Vagina (tissue), 2 donors: ENCODE measurements around the gene ALG3. TPM values are rescaled to one million over a fixed set of nuclear protein-coding genes. Genes with fewer than 3 reads are reported as not detected.

ENCODE experiments used
- DNase-seq, 2 donors: peaks; one replicate each; pipeline ENCODE4 v3.0.0-alpha.2; 2017; ENCODE audit errors: extremely low spot score in 2 of 2
- H3K27ac ChIP-seq: fragments of 200-600 bp; sonication (generic); one replicate; pipeline ENCODE4 v1.5.1; 2019
- H3K27me3 ChIP-seq: fragments of 200-600 bp; sonication (generic); one replicate; pipeline ENCODE4 v1.5.1; 2019
- H3K36me3 ChIP-seq, 2 donors: fragments of 200-600 bp; sonication (generic); one replicate each; pipeline ENCODE4 v1.5.1; 2017 to 2019
- H3K4me1 ChIP-seq: fragments of 200-600 bp; sonication (generic); one replicate; pipeline ENCODE4 v1.5.1; 2019
- H3K4me3 ChIP-seq, 2 donors: fragments of 200-600 bp; sonication (generic); 1 replicate in 1 of 2; 2 replicates in 1 of 2; pipeline ENCODE4 v1.5.1; 2016 to 2019
- H3K9me3 ChIP-seq: fragments of 200-600 bp; sonication (generic); one replicate; pipeline ENCODE4 v1.5.1; 2019
- CTCF ChIP-seq, 3 experiments: fragments of 450-650 bp in 2 of 3; fragments of 200-600 bp in 1 of 3; sonication (generic) in 1 of 3; IDR thresholded peaks; one replicate each; pipeline ENCODE4 v1.5.1; 2017 to 2019; ENCODE audit warnings: antibody characterized with exemption in 3 of 3, mild to moderate bottlenecking in 2 of 3, moderate library complexity in 2 of 3
- POLR2A ChIP-seq, 2 donors: fragments of 450-650 bp; IDR thresholded peaks; one replicate each; pipeline ENCODE4 v1.6.1; 2017; ENCODE audit warnings: antibody characterized with exemption in 2 of 2, mild to moderate bottlenecking in 2 of 2, moderate library complexity in 2 of 2
- POLR2AphosphoS5 ChIP-seq, 2 donors: sonication (generic); formaldehyde crosslinking; IDR thresholded peaks; one replicate each; pipeline ENCODE4 v1.9.0; 2017; ENCODE audit warnings: antibody characterized with exemption in 2 of 2, mild to moderate bottlenecking in 2 of 2, low read depth in 1 of 2; ENCODE audit not compliant: insufficient read depth in 1 of 2
- intact Hi-C: fragments of 100-400 bp; cut with DNase I; formaldehyde crosslinking; loops from one replicate; pipeline ENCODE4 v1.15.1; 2023
- total RNA-seq: library from RNA; depleted of rRNA; stranded (reverse); fragments of >200 nt; gene quantifications from one replicate; pipeline ENCODE4 v1.2.3, GENCODE V29; 2016

ALG3 gene
- 58.2 TPM for total RNA-seq

- Histone ChIP-seq H3K27ac (peak within 1 kb of the TSS; percentile 79), H3K9me3 (no peaks in the 10 kb centered on the region), H3K4me1 (peaks cover 28% of the 10 kb centered on the region), H3K27me3 (no peaks in the 10 kb centered on the region), H3K4me3 (peak within 1 kb of the TSS; percentile 71 to 87), H3K36me3 (peaks cover 0 to 18% of the 10 kb centered on the region in 2 donors)
- DNase-seq: no peak
- intact Hi-C loops: loop anchor here (2.0 to 10.0 kb wide), 2 partner anchors 114 to 354 kb away; partner anchors contain the start of gene EIF2B5
- TF ChIP-seq POLR2A (IDR thresholded peaks at IDR 0.05) (peak in 1 of 2 donors; percentile 25), CTCF (IDR thresholded peaks at IDR 0.05) (no peak), POLR2AphosphoS5 (IDR thresholded peaks at IDR 0.05; ENCODE audit: insufficient read depth in 1 of 2, low read depth in 1 of 2) (peak in 1 of 2 donors; percentile 69)
These were observed at the start of gene ALG3 for GRCh38 chr3:184248454-184249411. TSS of gene ALG3 (minus strand) at chr3:184248962. CDS start at chr3:184248940, 22 bp downstream.

DNA sequence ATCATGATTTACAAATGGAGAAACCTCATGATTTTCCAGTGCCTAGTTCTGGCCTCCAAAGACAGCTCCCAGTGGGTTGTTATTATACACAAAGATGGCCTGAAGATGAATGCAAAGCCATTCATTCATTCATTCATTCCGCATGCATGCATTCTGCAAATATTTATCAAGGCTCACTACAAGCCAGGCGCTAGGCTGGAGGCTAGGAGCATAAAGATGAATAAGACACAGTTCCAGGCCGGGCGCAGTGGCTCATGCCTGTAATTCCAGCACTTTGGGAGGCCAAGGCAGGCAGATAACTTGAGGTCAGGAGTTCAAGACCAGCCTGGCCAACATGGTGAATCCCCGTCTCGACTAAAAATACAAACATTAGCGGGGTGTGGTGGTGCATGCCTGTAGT, 47.9 kb upstream of the ALG3 start:
- Histone ChIP-seq H3K9me3 (no peaks in the 10 kb centered on the region), H3K27me3 (no peaks in the 10 kb centered on the region), H3K36me3 (peaks cover 0 to 14% of the 10 kb centered on the region in 2 donors), H3K4me3 (no peak overlapping the region), H3K4me1 (peaks cover 16% of the 10 kb centered on the region), H3K27ac (no peak overlapping the region)
- no peak for DNase-seq
- TF ChIP-seq CTCF (IDR thresholded peaks at IDR 0.05): no peak
- no peak for TF ChIP-seq POLR2AphosphoS5 (IDR thresholded peaks at IDR 0.05; ENCODE audit: insufficient read depth in 1 of 2, low read depth in 1 of 2)
- no peak for TF ChIP-seq POLR2A (IDR thresholded peaks at IDR 0.05)
- intact Hi-C loops: no loop called here

GRCh38 chr3:184295771-184296170, 47.0 kb upstream of the ALG3 start:
- DNase-seq: no peak
- Histone ChIP-seq H3K36me3 (peaks cover 0 to 7% of the 10 kb centered on the region in 2 donors), H3K27ac (no peak overlapping the region), H3K9me3 (no peaks in the 10 kb centered on the region), H3K4me3 (no peak overlapping the region), H3K27me3 (no peaks in the 10 kb centered on the region), H3K4me1 (peaks cover 14% of the 10 kb centered on the region)
- no peak for TF ChIP-seq POLR2A (IDR thresholded peaks at IDR 0.05)
- intact Hi-C loops: no loop called here

GRCh38 chr3:184291738-184292445, 43.1 kb upstream of the ALG3 start:
- H3K27ac ChIP-seq: no peak overlapping the region
- no peak overlapping the region for H3K4me3 ChIP-seq
- DNase-seq: no peak
- H3K4me1 ChIP-seq: no peaks in the 10 kb centered on the region
- H3K27me3 ChIP-seq: no peaks in the 10 kb centered on the region
- intact Hi-C loops: no loop called here
- TF ChIP-seq POLR2AphosphoS5 (IDR thresholded peaks at IDR 0.05; ENCODE audit: insufficient read depth in 1 of 2, low read depth in 1 of 2): no peak
- no peak for TF ChIP-seq POLR2A (IDR thresholded peaks at IDR 0.05)
- no peaks in the 10 kb centered on the region for H3K9me3 ChIP-seq
- H3K36me3 ChIP-seq: no peaks in the 10 kb centered on the region

DNA sequence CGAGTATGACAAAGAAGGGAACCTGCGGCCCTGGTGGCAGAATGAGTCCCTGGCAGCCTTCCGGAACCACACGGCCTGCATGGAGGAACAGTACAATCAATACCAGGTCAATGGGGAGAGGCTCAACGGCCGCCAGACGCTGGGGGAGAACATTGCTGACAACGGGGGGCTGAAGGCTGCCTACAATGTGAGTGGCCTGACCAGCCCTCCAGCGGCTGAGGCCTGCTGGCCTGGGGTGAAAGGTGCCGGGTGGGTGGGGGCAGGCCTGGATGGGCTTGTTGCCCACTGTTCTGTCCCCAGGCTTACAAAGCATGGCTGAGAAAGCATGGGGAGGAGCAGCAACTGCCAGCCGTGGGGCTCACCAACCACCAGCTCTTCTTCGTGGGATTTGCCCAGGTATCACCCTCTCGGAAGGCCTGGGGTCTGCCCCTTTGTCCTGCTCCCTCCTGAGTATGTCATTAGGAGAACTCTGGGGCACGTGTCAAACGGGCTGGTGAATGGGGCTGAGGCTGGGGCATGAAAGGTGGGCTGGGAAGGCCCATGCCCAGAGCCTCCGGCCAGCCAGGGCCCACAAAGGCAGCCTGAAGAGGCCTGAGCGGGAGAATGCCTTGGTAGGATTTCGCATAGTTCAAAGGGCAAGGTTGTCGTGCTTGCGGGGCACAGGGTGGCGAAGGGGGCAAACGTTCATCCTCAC, 42.4 kb upstream of the ALG3 start:
- no peaks in the 10 kb centered on the region for H3K27me3 ChIP-seq
- DNase-seq: no peak
- no peaks in the 10 kb centered on the region for H3K36me3 ChIP-seq
- no peaks in the 10 kb centered on the region for H3K9me3 ChIP-seq
- TF ChIP-seq POLR2A (IDR thresholded peaks at IDR 0.05) (no peak), POLR2AphosphoS5 (IDR thresholded peaks at IDR 0.05; ENCODE audit: insufficient read depth in 1 of 2, low read depth in 1 of 2) (no peak), CTCF (IDR thresholded peaks at IDR 0.05) (no peak)
- no peak overlapping the region for H3K27ac ChIP-seq
- H3K4me1 ChIP-seq: no peaks in the 10 kb centered on the region
- no peak overlapping the region for H3K4me3 ChIP-seq
- intact Hi-C loops: no loop called here
